ENCODE data around the gene RAB3IP. TPM values are rescaled to one million over a fixed set of nuclear protein-coding genes. Genes with fewer than 3 reads are reported as not detected.

Gene RAB3IP
- total and polyA plus RNA-seq, 12 donors = 14.2 to 33.3 (median 22.5) TPM

GRCh38 chr12:69698054-69698453, 40.6 kb upstream of the RAB3IP start:
- WGBS, 2 donors = 71 to 78% methylated on average over 2 of the region's 2 CpGs
- intact Hi-C loops (cut with DNase I) = no loop called here
- TF ChIP-seq CTCF (IDR thresholded peaks at IDR 0.05) = no peak
- Histone ChIP-seq H3K9me3 (no peaks in the 10 kb centered on the region), H3K36me3 (no peaks in the 10 kb centered on the region), H3K27me3 (no peaks in the 10 kb centered on the region), H3K27ac (no peak overlapping the region), H3K4me3 (no peak overlapping the region), H3K4me1 (no peaks in the 10 kb centered on the region)
- no peak for ATAC-seq
- DNase-seq = no peak

GRCh38 chr12:69698769-69699540, 39.7 kb upstream of the RAB3IP start, which contains the start of gene BEST3:
TSS of gene BEST3 (minus strand) at chr12:69699303. CDS start at chr12:69697798, 1,505 bp downstream.
- 76 to 88% methylated on average over 12 of the region's 12 CpGs for WGBS, 2 donors
- Histone ChIP-seq H3K36me3 (no peaks in the 10 kb centered on the region), H3K27ac (no peak within 1 kb of the TSS), H3K9me3 (no peaks in the 10 kb centered on the region), H3K27me3 (no peaks in the 10 kb centered on the region), H3K4me3 (no peak within 1 kb of the TSS), H3K4me1 (no peaks in the 10 kb centered on the region)
- intact Hi-C loops (cut with DNase I) = no loop called here
- DNase-seq (no peak), ATAC-seq (no peak)
- no peak for TF ChIP-seq CTCF (IDR thresholded peaks at IDR 0.05)

GRCh38 chr12:69701826-69702225, 36.8 kb upstream of the RAB3IP start:
- ATAC-seq = no peak
- TF ChIP-seq CTCF (IDR thresholded peaks at IDR 0.05) = no peak
- Histone ChIP-seq H3K27ac (no peak overlapping the region), H3K36me3 (no peaks in the 10 kb centered on the region), H3K4me3 (no peak overlapping the region), H3K9me3 (no peaks in the 10 kb centered on the region), H3K27me3 (no peaks in the 10 kb centered on the region), H3K4me1 (no peaks in the 10 kb centered on the region)
- intact Hi-C loops (cut with DNase I) = no loop called here
- DNase-seq = no peak
- WGBS, 2 donors = 79 to 88% methylated on average over 3 of the region's 3 CpGs

GRCh38 chr12:69703146-69703642, 35.5 kb upstream of the RAB3IP start:
- H3K27me3 ChIP-seq = no peaks in the 10 kb centered on the region

More at GRCh38 chr12:69703146-69703642, 35.5 kb upstream of the RAB3IP start:
- DNase-seq (no peak), ATAC-seq (no peak)
- no peak for TF ChIP-seq CTCF (IDR thresholded peaks at IDR 0.05)
- no peaks in the 10 kb centered on the region for H3K36me3 ChIP-seq
- no peaks in the 10 kb centered on the region for H3K9me3 ChIP-seq
- H3K4me3 ChIP-seq = no peak overlapping the region
- H3K4me1 ChIP-seq = no peaks in the 10 kb centered on the region
- WGBS, 2 donors = 52 to 73% methylated on average over 1 of the region's 1 CpG
- H3K27ac ChIP-seq = no peak overlapping the region
- intact Hi-C loops (cut with DNase I) = no loop called here

Data from heart right ventricle (tissue), 16 donors.